Ovary (tissue), 3 donors: ENCODE results near the gene DHRS3.

Experiments used
- EP300 ChIP-seq: sonication (generic); formaldehyde crosslinking; IDR thresholded peaks from one replicate; pipeline ENCODE4 v1.6.1; 2017; ENCODE audit warnings: antibody characterized with exemption
- POLR2A ChIP-seq: fragments of 450-650 bp; IDR thresholded peaks from one replicate; pipeline ENCODE4 v1.6.1; 2017; ENCODE audit warnings: antibody characterized with exemption, mild to moderate bottlenecking, moderate library complexity
- TF ChIP-seq, protein P1 (sequence below), 3 donors: fragments of 450-650 bp in 2 of 3; fragments of 200-600 bp in 1 of 3; IDR thresholded peaks; one replicate each; pipeline versions ENCODE4 v1.5.1 to v1.8.0; 2016 to 2022; ENCODE audit warnings: antibody characterized with exemption in 3 of 3, mild to moderate bottlenecking in 1 of 3
- donor health status: DM: no; HTN: no; CAD: no.

DNA sequence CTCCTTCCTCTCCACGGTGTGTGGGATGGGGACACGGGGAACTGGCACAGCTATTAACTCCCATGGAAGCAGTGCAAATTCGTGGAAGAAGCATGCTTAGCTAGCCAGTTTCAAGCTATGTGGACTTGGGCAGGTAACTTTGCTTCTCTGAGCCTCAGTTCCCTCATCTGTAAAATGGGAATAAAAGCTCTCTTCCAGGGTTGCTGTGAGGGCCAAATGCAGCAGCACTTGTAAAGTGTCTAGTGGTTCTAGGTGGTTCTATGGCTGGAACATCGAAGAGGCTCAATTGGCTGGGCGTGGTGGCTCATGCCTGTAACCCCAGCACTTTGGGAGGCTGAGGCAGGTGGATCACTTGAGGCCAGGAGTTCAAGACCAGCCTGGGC lies 43.3 kb downstream of the DHRS3 start:
- TF ChIP-seq, protein P1, sequence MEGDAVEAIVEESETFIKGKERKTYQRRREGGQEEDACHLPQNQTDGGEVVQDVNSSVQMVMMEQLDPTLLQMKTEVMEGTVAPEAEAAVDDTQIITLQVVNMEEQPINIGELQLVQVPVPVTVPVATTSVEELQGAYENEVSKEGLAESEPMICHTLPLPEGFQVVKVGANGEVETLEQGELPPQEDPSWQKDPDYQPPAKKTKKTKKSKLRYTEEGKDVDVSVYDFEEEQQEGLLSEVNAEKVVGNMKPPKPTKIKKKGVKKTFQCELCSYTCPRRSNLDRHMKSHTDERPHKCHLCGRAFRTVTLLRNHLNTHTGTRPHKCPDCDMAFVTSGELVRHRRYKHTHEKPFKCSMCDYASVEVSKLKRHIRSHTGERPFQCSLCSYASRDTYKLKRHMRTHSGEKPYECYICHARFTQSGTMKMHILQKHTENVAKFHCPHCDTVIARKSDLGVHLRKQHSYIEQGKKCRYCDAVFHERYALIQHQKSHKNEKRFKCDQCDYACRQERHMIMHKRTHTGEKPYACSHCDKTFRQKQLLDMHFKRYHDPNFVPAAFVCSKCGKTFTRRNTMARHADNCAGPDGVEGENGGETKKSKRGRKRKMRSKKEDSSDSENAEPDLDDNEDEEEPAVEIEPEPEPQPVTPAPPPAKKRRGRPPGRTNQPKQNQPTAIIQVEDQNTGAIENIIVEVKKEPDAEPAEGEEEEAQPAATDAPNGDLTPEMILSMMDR (IDR thresholded peaks at IDR 0.05) = no peak
- TF ChIP-seq POLR2A (no peak), EP300 (no peak)
